ENCODE data around the gene KRTAP12-4.
"Not testable (repeated sequence)": the region's sequence is repeated elsewhere in the genome, so short reads cannot be mapped to it uniquely, and the experiment has no call there.

Gene KRTAP12-4

GRCh38 chr21:44654576-44655175 is at the start of gene KRTAP12-4:
TSS of gene KRTAP12-4 (minus strand) at chr21:44654659. CDS start at chr21:44654614, 45 bp downstream.
- peak within 1 kb of the TSS; percentile 65 for H3K27ac Mint-ChIP-seq
- peaks cover 11% of the 10 kb centered on the region for H3K36me3 Mint-ChIP-seq
- H3K9me3 Mint-ChIP-seq = peaks cover 13% of the 10 kb centered on the region
- peaks cover 67% of the 10 kb centered on the region for H3K4me1 Mint-ChIP-seq
- H3K4me3 Mint-ChIP-seq = peak within 1 kb of the TSS; percentile 36
- no peaks in the 10 kb centered on the region for H3K27me3 Mint-ChIP-seq

GRCh38 chr21:44703731-44704635 is 49.5 kb upstream of the KRTAP12-4 start:
- Mint-ChIP-seq H3K27ac (no peak overlapping the region), H3K4me1 (peaks cover 6% of the 10 kb centered on the region), H3K27me3 (peaks cover 38% of the 10 kb centered on the region), H3K4me3 (no peak overlapping the region), H3K9me3 (no peaks in the 10 kb centered on the region), H3K36me3 (peaks cover 6% of the 10 kb centered on the region)

- Mint-ChIP-seq H3K4me1 (peaks cover 7% of the 10 kb centered on the region), H3K27me3 (peaks cover 41% of the 10 kb centered on the region), H3K9me3 (no peaks in the 10 kb centered on the region), H3K36me3 (peaks cover 6% of the 10 kb centered on the region), H3K27ac (no peak overlapping the region), H3K4me3 (no peak overlapping the region)
Measured at GRCh38 chr21:44702973-44703730, 48.7 kb upstream of the KRTAP12-4 start.

GRCh38 chr21:44702111-44702972 is 47.9 kb upstream of the KRTAP12-4 start:
- H3K4me1 Mint-ChIP-seq = peaks cover 10% of the 10 kb centered on the region
- no peak overlapping the region for H3K27ac Mint-ChIP-seq
- peaks cover 6% of the 10 kb centered on the region for H3K36me3 Mint-ChIP-seq
- H3K27me3 Mint-ChIP-seq = peaks cover 46% of the 10 kb centered on the region
- H3K9me3 Mint-ChIP-seq = no peaks in the 10 kb centered on the region
- no peak overlapping the region for H3K4me3 Mint-ChIP-seq

GRCh38 chr21:44701541-44701940 is 47.1 kb upstream of the KRTAP12-4 start:
- Mint-ChIP-seq H3K4me3 (no peak overlapping the region), H3K4me1 (peaks cover 9% of the 10 kb centered on the region)

GRCh38 chr21:44701023-44701400 is 46.6 kb upstream of the KRTAP12-4 start:
- peaks cover 6% of the 10 kb centered on the region for H3K36me3 Mint-ChIP-seq
- no peak overlapping the region for H3K4me3 Mint-ChIP-seq
- H3K27ac Mint-ChIP-seq = peak overlapping the region; percentile 35
- H3K9me3 Mint-ChIP-seq = no peaks in the 10 kb centered on the region
- peaks cover 9% of the 10 kb centered on the region for H3K4me1 Mint-ChIP-seq
- peaks cover 45% of the 10 kb centered on the region for H3K27me3 Mint-ChIP-seq

More at GRCh38 chr21:44701541-44701940, 47.1 kb upstream of the KRTAP12-4 start:
- Mint-ChIP-seq H3K27me3 (peaks cover 45% of the 10 kb centered on the region), H3K36me3 (peaks cover 6% of the 10 kb centered on the region), H3K27ac (no peak overlapping the region), H3K9me3 (no peaks in the 10 kb centered on the region)

GRCh38 chr21:44700101-44701022 is 45.9 kb upstream of the KRTAP12-4 start:
- Mint-ChIP-seq H3K36me3 (peaks cover 2% of the 10 kb centered on the region), H3K27ac (no peak overlapping the region), H3K4me3 (no peak overlapping the region), H3K9me3 (no peaks in the 10 kb centered on the region), H3K27me3 (peaks cover 40% of the 10 kb centered on the region), H3K4me1 (peaks cover 10% of the 10 kb centered on the region)

GRCh38 chr21:44699502-44700001 is 45.1 kb upstream of the KRTAP12-4 start:
- Mint-ChIP-seq H3K9me3 (no peaks in the 10 kb centered on the region), H3K4me3 (peak overlapping the region; percentile 30), H3K27ac (no peak overlapping the region), H3K27me3 (peaks cover 34% of the 10 kb centered on the region), H3K36me3 (no peaks in the 10 kb centered on the region), H3K4me1 (peaks cover 16% of the 10 kb centered on the region)

GRCh38 chr21:44697811-44698734 is 43.6 kb upstream of the KRTAP12-4 start:
- Mint-ChIP-seq H3K4me1 (peaks cover 20% of the 10 kb centered on the region), H3K27me3 (peaks cover 28% of the 10 kb centered on the region), H3K36me3 (peaks cover 2% of the 10 kb centered on the region), H3K27ac (no peak overlapping the region), H3K4me3 (no peak overlapping the region), H3K9me3 (peaks cover 10% of the 10 kb centered on the region)

GRCh38 chr21:44697172-44697810 is 42.8 kb upstream of the KRTAP12-4 start, which contains the start of gene KRTAP10-12:
TSS of gene KRTAP10-12 (plus strand) at chr21:44697172. CDS start at chr21:44697202, 30 bp downstream.
- H3K4me1 Mint-ChIP-seq = peaks cover 21% of the 10 kb centered on the region
- H3K36me3 Mint-ChIP-seq, H3K27ac Mint-ChIP-seq, H3K4me3 Mint-ChIP-seq: not testable (repeated sequence)
- H3K9me3 Mint-ChIP-seq = peaks cover 18% of the 10 kb centered on the region
- peaks cover 22% of the 10 kb centered on the region for H3K27me3 Mint-ChIP-seq

GRCh38 chr21:44696572-44696971 is 42.1 kb upstream of the KRTAP12-4 start:
- H3K27me3 Mint-ChIP-seq = peaks cover 18% of the 10 kb centered on the region
- H3K9me3 Mint-ChIP-seq = peaks cover 18% of the 10 kb centered on the region
- peaks cover 28% of the 10 kb centered on the region for H3K4me1 Mint-ChIP-seq
- H3K4me3 Mint-ChIP-seq = no peak overlapping the region
- peaks cover 4% of the 10 kb centered on the region for H3K36me3 Mint-ChIP-seq
- no peak overlapping the region for H3K27ac Mint-ChIP-seq

- peaks cover 18% of the 10 kb centered on the region for H3K9me3 Mint-ChIP-seq
- H3K36me3 Mint-ChIP-seq = peaks cover 4% of the 10 kb centered on the region
- peaks cover 18% of the 10 kb centered on the region for H3K27me3 Mint-ChIP-seq
- no peak overlapping the region for H3K4me3 Mint-ChIP-seq
- H3K27ac Mint-ChIP-seq = no peak overlapping the region
- peaks cover 35% of the 10 kb centered on the region for H3K4me1 Mint-ChIP-seq
Measured at GRCh38 chr21:44695641-44696040, 41.2 kb upstream of the KRTAP12-4 start.

Data from activated naive CD4-positive, alpha-beta T cell treated with anti-CD3 and anti-CD28 coated beads, Interleukin-2, amount 50 U/mL, for 24 hours (primary cell).